Activated CD4-positive, alpha-beta T cell treated with anti-CD3 and anti-CD28 coated beads, Interleukin-2, Interleukin-6, amounts not matched to agents 100 ng/mL and 50 ng/mL, durations not matched to agents 16 hours and 8 hours (primary cell): ENCODE data around the gene PTPN1.

Source experiments
- DNase-seq: peaks from one replicate; pipeline ENCODE4 v3.0.0-alpha.2; 2020

PTPN1 gene

DNA sequence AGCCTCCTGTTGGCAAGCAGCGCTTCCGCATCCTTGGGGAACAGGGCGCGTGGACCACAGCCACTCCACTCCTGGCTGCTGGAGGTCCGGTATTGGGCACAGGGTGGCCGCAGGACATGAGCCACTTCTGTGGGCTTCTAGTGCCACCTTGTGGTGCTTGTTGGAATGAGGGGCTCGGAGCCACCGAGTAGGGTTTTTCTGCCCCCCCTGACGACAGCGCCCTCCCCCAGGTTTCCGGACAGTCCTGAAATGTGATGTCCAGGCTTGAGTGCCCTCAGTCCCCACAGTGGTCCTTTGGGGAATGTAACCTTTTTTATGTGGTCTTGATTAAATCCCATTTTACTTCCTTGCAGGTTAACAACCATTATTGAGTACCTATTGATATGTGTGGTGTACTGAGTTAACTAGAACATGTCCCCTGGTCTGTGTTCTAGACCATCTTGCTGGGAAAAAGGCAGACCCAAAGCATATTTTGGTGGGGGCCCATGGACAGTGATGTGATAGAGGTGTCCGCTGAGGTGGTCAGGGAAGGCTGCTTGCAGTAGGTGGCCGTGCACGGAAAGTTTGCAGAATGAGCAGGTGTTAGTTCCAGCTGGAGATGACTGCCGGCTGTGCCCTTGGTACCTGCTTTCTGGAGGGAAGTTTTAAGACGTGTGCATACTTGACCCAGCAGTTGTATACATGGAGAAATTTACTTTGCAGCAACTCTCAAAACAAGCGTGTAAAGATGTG, 70.0 kb downstream of the PTPN1 start:
- peak; percentile 55 for DNase-seq

GRCh38 chr20:50580842-50581544, 70.8 kb downstream of the PTPN1 start:
- no peak for DNase-seq

- DNase-seq = no peak
These were observed 71.9 kb downstream of the PTPN1 start for GRCh38 chr20:50582092-50582491.

GRCh38 chr20:50582591-50583234, 72.5 kb downstream of the PTPN1 start:
- no peak for DNase-seq

DNA sequence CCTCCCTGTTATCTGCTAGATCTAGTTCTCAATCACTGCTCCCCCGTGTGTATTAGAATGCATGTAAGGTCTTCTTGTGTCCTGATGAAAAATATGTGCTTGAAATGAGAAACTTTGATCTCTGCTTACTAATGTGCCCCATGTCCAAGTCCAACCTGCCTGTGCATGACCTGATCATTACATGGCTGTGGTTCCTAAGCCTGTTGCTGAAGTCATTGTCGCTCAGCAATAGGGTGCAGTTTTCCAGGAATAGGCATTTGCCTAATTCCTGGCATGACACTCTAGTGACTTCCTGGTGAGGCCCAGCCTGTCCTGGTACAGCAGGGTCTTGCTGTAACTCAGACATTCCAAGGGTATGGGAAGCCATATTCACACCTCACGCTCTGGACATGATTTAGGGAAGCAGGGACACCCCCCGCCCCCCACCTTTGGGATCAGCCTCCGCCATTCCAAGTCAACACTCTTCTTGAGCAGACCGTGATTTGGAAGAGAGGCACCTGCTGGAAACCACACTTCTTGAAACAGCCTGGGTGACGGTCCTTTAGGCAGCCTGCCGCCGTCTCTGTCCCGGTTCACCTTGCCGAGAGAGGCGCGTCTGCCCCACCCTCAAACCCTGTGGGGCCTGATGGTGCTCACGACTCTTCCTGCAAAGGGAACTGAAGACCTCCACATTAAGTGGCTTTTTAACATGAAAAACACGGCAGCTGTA, 73.4 kb downstream of the PTPN1 start:
- DNase-seq = no peak

- no peak for DNase-seq
These were observed 74.5 kb downstream of the PTPN1 start for GRCh38 chr20:50584687-50585086.

- no peak for DNase-seq
These were observed 75.0 kb downstream of the PTPN1 start for GRCh38 chr20:50585214-50585613.

DNA sequence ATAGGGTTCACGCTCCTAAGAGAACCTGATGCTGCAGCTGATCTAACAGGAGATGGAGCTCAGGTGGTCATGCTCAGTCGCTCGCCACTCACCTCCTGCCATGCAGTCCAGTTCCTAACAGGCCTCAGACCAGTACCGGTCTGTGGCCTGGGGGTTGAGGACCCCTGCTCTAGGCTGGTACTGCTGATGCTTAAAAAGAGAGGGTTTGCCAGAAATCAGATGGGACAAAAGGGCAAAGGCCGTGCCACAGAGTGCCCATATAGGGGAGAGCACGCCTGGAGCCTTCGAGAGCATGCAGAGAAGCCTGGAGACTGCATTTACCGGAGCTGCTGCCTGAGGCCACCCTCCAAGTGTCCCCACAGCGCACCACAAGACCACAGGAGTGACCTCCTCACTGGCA, 75.5 kb downstream of the PTPN1 start:
- DNase-seq = no peak

DNA sequence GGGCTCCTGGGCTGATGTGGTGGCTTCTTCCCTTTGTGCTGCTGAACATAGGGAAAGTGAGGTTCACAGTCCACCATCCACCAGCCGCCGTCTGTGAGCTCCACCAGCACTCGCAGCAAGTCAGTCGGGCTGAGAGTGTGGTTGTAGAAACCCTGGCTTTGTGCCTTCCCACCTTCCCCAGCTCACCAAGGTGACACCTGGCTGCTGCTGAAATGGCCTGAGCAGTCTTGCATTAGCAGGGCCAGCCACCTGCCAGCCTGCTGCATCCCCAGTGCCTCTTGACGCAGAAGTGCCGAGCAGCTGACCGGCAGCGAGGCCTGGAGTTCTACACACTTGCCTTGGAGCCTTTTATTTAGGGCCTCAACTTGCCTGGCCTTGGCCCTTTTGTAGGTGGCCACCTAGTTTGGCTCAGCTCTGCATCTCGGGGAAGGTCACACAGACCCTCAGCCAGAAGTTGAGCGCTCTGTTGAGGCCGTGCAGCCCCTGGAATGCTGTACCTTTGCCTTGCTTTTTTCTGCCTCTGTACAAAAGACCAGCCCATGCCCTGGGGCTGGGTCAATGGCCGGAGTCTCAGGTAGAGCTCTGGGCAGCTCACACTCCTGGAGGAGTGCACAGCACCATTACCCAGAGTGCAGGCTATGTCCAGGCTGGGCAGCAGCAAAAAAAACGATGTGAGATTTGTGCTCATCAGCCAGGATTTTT, 76.5 kb downstream of the PTPN1 start:
- DNase-seq = no peak

- no peak for DNase-seq
These were observed 77.2 kb downstream of the PTPN1 start for GRCh38 chr20:50587291-50587961.

- peak; percentile 76 for DNase-seq
These were observed 78.0 kb downstream of the PTPN1 start for GRCh38 chr20:50588034-50588736.

DNA sequence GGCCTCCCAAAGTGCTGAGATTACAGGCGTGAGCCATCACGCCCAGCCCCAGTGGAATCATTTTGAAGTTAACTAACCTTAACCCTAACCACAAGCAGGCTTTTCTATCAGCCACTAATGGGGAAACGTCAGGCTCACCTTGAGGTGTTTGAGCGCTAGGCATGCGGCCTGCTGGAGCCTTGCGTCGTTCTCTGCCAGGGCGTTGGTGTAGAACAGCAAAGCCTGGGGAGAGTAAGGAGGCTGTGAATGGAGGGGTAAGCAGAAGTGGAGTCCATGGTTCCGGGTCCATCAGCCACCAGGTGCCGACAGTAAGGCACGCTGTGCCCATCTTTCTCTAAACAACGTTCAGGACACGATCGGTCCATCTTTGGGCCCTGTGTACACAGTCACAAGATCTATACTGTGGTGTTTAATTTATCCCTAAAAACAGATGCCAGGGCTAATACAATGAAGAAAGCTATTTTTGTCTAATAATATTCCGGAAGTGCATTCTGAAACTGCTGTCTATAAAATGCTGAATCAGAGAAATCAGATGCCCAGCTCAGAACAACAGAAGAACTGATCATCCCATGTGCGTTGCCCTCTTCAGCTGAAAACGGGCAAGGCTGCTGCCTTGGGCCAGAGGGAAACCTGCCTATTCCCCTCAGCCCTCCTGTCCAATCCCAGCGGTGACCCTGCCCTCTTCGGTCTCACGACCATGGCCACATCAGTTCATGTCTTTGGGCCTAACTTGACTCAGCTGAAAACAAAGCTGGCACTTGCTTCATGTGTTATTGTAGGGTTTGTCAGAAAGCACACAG, 79.6 kb downstream of the PTPN1 start:
- DNase-seq = no peak

- no peak for DNase-seq
These were observed 80.1 kb downstream of the PTPN1 start for GRCh38 chr20:50590348-50590664.

DNA sequence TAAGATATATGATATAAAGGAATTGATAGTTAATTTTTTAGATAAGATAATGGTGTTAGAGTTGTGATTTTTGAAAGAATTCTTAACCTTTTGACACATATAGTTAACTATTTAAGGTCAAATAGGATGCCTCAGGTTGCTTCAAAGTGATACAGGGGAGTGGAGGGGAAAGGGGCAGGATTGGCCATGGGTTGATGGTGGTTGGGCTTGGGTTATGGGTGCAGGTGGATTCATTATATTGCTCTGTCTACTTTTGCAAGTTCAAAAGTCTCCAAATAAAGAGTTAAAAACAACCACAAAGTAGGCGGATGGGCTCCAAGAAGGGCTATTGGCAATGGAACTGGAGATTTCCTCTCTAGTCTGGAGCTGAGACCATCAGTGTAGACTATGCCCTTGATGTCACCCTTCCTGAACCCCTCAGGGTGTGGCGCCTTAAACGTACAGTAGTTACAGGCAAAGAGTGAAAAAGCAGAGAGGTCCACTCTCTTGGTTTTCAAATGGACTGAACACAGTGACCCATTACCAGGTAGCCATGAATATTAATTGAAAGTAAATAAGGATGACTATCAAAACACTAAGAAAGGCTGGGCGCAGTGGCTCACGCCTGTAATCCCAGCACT, 81.2 kb downstream of the PTPN1 start:
- no peak for DNase-seq

DNA sequence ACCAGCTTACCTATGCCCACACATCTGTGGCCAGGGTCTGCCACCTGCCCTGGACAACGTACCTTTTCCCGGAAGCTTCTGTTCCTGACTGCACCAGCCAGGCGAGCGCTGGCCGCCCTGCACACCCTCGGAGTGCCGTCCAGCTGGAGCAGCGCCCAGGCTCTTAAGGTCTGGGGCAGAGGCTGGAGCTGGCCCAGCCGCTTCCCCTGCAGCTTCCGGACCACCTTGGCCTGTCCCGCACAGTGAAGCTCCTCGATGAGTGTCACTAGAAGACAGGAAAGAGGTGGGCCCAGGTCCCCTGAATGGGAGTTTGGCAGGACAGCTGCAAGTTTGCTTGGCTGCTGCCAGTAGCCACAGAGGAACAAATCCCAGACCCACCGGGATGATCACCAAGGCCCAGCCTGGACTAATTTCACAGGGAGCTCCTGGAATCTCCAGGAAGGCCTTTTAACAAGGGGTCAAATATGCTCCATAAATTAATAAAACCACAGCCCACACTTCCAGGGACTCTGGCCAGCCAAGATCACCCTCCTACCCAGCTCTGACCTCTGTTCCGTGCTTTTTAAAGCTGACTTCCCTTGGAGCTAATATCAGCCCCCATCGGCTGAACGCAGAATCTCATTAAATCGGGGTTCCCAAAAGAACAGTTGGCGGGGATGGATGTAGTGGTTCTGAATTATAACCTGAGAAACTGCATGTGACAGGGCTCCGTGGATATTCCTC, 82.3 kb downstream of the PTPN1 start:
- no peak for DNase-seq

DNA sequence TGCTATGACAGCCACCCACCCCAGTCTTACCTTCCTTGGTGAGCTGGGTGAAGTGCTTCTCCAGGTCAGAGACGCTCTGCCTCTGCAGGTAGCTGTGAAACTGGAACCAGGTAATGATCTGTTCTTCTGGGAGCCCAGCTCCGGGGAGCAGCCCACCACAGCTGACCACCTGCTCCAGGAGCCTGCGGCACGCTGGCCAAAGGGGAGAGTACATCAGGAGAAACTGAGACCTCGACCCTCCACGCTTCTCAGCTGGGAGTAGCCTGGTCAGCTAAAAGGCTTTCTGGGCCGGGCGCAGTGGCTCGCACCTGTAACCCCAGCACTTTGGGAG, 82.8 kb downstream of the PTPN1 start:
- no peak for DNase-seq

GRCh38 chr20:50594231-50594590, 84.0 kb downstream of the PTPN1 start:
- no peak for DNase-seq

GRCh38 chr20:50594591-50595432, 84.6 kb downstream of the PTPN1 start:
- no peak for DNase-seq

- no peak for DNase-seq
These were observed 85.3 kb downstream of the PTPN1 start for GRCh38 chr20:50595433-50595895.
